Measurements from ENCODE around the gene GPR108.
A peak's percentile ranks its signal among the peaks of the same experiment; 100 is the strongest.
"Not testable (repeated sequence)": the region's sequence is repeated elsewhere in the genome, so short reads cannot be mapped to it uniquely, and the experiment has no call there.

GPR108 gene

GRCh38 chr19:6761053-6761676, 23.8 kb upstream of the GPR108 start:
- peak; percentile 50 for DNase-seq (ENCODE audit: low spot score)

- no peak for DNase-seq (ENCODE audit: low spot score)
Measured at GRCh38 chr19:6760606-6761005, 23.2 kb upstream of the GPR108 start.

GRCh38 chr19:6754653-6755463, 17.5 kb upstream of the GPR108 start:
- DNase-seq (ENCODE audit: low spot score) = no peak

GRCh38 chr19:6754136-6754535, 16.8 kb upstream of the GPR108 start:
- DNase-seq (ENCODE audit: low spot score) = peak; percentile 35

- peak; percentile 94 for DNase-seq (ENCODE audit: low spot score)
Measured at GRCh38 chr19:6753178-6754031, 16.0 kb upstream of the GPR108 start.

GRCh38 chr19:6752256-6753177, 15.1 kb upstream of the GPR108 start:
- peak; percentile 81 for DNase-seq (ENCODE audit: low spot score)

- DNase-seq (ENCODE audit: low spot score) = no peak
Measured at GRCh38 chr19:6751189-6751588, 13.8 kb upstream of the GPR108 start.

- DNase-seq (ENCODE audit: low spot score) = no peak
Measured at GRCh38 chr19:6750062-6750461, 12.7 kb upstream of the GPR108 start.

- not testable (repeated sequence) for DNase-seq (ENCODE audit: low spot score)
Measured at GRCh38 chr19:6748543-6748942, 11.2 kb upstream of the GPR108 start.

- no peak for DNase-seq (ENCODE audit: low spot score)
Measured at GRCh38 chr19:6745965-6746364, 8.6 kb upstream of the GPR108 start.

- peak; percentile 51 for DNase-seq (ENCODE audit: low spot score)
Measured at GRCh38 chr19:6744381-6745301, 7.3 kb upstream of the GPR108 start.

- DNase-seq (ENCODE audit: low spot score) = no peak
Measured at GRCh38 chr19:6743714-6744380, 6.5 kb upstream of the GPR108 start.

- no peak for DNase-seq (ENCODE audit: low spot score)
Measured at GRCh38 chr19:6743066-6743465, 5.7 kb upstream of the GPR108 start.

GRCh38 chr19:6740589-6741343, 3.4 kb upstream of the GPR108 start:
- peak; percentile 78 for DNase-seq (ENCODE audit: low spot score)

- DNase-seq (ENCODE audit: low spot score) = peak; percentile 46
Measured at GRCh38 chr19:6739883-6740588, 2.7 kb upstream of the GPR108 start.

- peak; percentile 84 for DNase-seq (ENCODE audit: low spot score)
Measured at GRCh38 chr19:6739390-6739882, 2.1 kb upstream of the GPR108 start, which contains the start of gene TRIP10. TSS of gene TRIP10 (plus strand) at chr19:6739680. CDS start at chr19:6739762, 82 bp downstream.

GRCh38 chr19:6738787-6739389, 1.5 kb upstream of the GPR108 start:
- no peak for DNase-seq (ENCODE audit: low spot score)
